Sigmoid colon (tissue), 7 donors: ENCODE results near the gene PPP2R5A. TPM values are rescaled to one million over a fixed set of nuclear protein-coding genes. Genes with fewer than 3 reads are reported as not detected.
A peak's percentile ranks its signal among the peaks of the same experiment; 100 is the strongest.

ENCODE experiments used
- DNase-seq: peaks from one replicate; pipeline ENCODE4 v3.0.0-alpha.2; 2019
- H3K27ac ChIP-seq, 4 donors: fragments of 200-600 bp; sonication (generic); one replicate each; pipeline ENCODE4 v1.5.1; 2016 to 2019; ENCODE audit warnings: mild to moderate bottlenecking in 1 of 4
- H3K27me3 ChIP-seq, 3 donors: fragments of 200-600 bp; sonication (generic); one replicate each; pipeline ENCODE4 v1.5.1; 2019; ENCODE audit warnings: mild to moderate bottlenecking in 1 of 3
- H3K36me3 ChIP-seq, 4 donors: fragments of 200-600 bp; sonication (generic); one replicate each; pipeline ENCODE4 v1.5.1; 2016 to 2019
- H3K4me1 ChIP-seq, 4 donors: fragments of 200-600 bp; sonication (generic); one replicate each; pipeline ENCODE4 v1.5.1; 2017 to 2019
- H3K4me3 ChIP-seq, 4 donors: fragments of 200-600 bp; sonication (generic); one replicate each; pipeline ENCODE4 v1.5.1; 2017 to 2019; ENCODE audit warnings: mild to moderate bottlenecking in 2 of 4, moderate library complexity in 1 of 4
- H3K9me3 ChIP-seq, 4 donors: fragments of 200-600 bp in 3 of 4; sonication (generic) in 3 of 4; one replicate each; pipeline versions ENCODE4 v1.5.1 to v1.6.1; 2013 to 2019
- EP300 ChIP-seq, 4 donors: sonication (generic); formaldehyde crosslinking; IDR thresholded peaks; one replicate each; pipeline ENCODE4 v1.6.1; 2017; ENCODE audit warnings: antibody characterized with exemption in 4 of 4
- POLR2A ChIP-seq, 2 donors: fragments of 450-650 bp; IDR thresholded peaks; one replicate each; pipeline ENCODE4 v1.6.1; 2016; ENCODE audit warnings: antibody characterized with exemption in 2 of 2, mild to moderate bottlenecking in 2 of 2, moderate library complexity in 2 of 2
- POLR2AphosphoS5 ChIP-seq, 4 donors: sonication (generic); formaldehyde crosslinking; IDR thresholded peaks; one replicate each; pipeline ENCODE4 v1.6.1; 2017; ENCODE audit warnings: antibody characterized with exemption in 4 of 4
- WGBS, 2 donors: extraction: QIAGEN DNeasy Blood & Tissue Kit; methylation state at CpG; one replicate each; pipeline ENCODE4 v1.1.7; 2013; 5-methylcytosine and 5-hydroxymethylcytosine counted together
- intact Hi-C: fragments of 100-400 bp; cut with DNase I; formaldehyde crosslinking; loops from one replicate; pipeline ENCODE4 v1.15.1; 2023
- polyA plus RNA-seq, 3 donors: library from polyadenylated mRNA; stranded (reverse); fragments of 200-250 nt; gene quantifications; one replicate each; pipeline ENCODE4 v1.2.3, GENCODE V29; 2013
- total RNA-seq, 4 donors: library from RNA; depleted of rRNA; stranded (reverse); fragments of >200 nt; gene quantifications; one replicate each; pipeline ENCODE4 v1.1.0, GENCODE V29; 2016
- TF ChIP-seq, protein P1 (sequence below), 4 experiments: fragments of 450-650 bp in 3 of 4; fragments of 200-600 bp in 1 of 4; IDR thresholded peaks; one replicate each; pipeline ENCODE4 v1.5.1; 2016 to 2019; ENCODE audit warnings: antibody characterized with exemption in 4 of 4, mild to moderate bottlenecking in 3 of 4, moderate library complexity in 2 of 4
- donor health status: healthy with polysubstance abuse.
- donor health status: Bipolar disorder and iron deficiency.
- donor health status: healthy.

The PPP2R5A gene
- total and polyA plus RNA-seq, 7 donors: 25.9 to 62.7 (median 46.2) TPM

GRCh38 chr1:212270564-212270963, 14.6 kb upstream of the PPP2R5A start:
- H3K36me3 ChIP-seq: no peaks in the 10 kb centered on the region
- no peak overlapping the region for H3K27ac ChIP-seq
- no peaks in the 10 kb centered on the region for H3K4me1 ChIP-seq
- no peak for DNase-seq
- TF ChIP-seq, protein P1, sequence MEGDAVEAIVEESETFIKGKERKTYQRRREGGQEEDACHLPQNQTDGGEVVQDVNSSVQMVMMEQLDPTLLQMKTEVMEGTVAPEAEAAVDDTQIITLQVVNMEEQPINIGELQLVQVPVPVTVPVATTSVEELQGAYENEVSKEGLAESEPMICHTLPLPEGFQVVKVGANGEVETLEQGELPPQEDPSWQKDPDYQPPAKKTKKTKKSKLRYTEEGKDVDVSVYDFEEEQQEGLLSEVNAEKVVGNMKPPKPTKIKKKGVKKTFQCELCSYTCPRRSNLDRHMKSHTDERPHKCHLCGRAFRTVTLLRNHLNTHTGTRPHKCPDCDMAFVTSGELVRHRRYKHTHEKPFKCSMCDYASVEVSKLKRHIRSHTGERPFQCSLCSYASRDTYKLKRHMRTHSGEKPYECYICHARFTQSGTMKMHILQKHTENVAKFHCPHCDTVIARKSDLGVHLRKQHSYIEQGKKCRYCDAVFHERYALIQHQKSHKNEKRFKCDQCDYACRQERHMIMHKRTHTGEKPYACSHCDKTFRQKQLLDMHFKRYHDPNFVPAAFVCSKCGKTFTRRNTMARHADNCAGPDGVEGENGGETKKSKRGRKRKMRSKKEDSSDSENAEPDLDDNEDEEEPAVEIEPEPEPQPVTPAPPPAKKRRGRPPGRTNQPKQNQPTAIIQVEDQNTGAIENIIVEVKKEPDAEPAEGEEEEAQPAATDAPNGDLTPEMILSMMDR (IDR thresholded peaks at IDR 0.05): no peak
- TF ChIP-seq POLR2A (IDR thresholded peaks at IDR 0.05) (no peak), POLR2AphosphoS5 (IDR thresholded peaks at IDR 0.05) (no peak), EP300 (IDR thresholded peaks at IDR 0.05) (no peak)
- WGBS, 2 donors: 90 to 95% methylated on average over 2 of the region's 2 CpGs
- H3K4me3 ChIP-seq: no peak overlapping the region
- H3K27me3 ChIP-seq: no peaks in the 10 kb centered on the region
- H3K9me3 ChIP-seq: no peaks in the 10 kb centered on the region
- intact Hi-C loops: no loop called here

- Histone ChIP-seq H3K36me3 (no peaks in the 10 kb centered on the region), H3K4me3 (no peak overlapping the region), H3K27me3 (no peaks in the 10 kb centered on the region), H3K27ac (no peak overlapping the region), H3K4me1 (no peaks in the 10 kb centered on the region), H3K9me3 (no peaks in the 10 kb centered on the region)
- 87 to 90% methylated on average over 2 of the region's 2 CpGs for WGBS, 2 donors
- DNase-seq: no peak
- intact Hi-C loops: no loop called here
- TF ChIP-seq POLR2AphosphoS5 (IDR thresholded peaks at IDR 0.05) (no peak), EP300 (IDR thresholded peaks at IDR 0.05) (no peak), POLR2A (IDR thresholded peaks at IDR 0.05) (no peak)
- TF ChIP-seq, protein P1 (IDR thresholded peaks at IDR 0.05): no peak
These were observed 14.0 kb upstream of the PPP2R5A start for GRCh38 chr1:212271234-212271633.

- Histone ChIP-seq H3K4me3 (no peak overlapping the region), H3K4me1 (no peaks in the 10 kb centered on the region), H3K27ac (peak overlapping the region in 1 of 4 donors; percentile 17), H3K9me3 (no peaks in the 10 kb centered on the region), H3K36me3 (no peaks in the 10 kb centered on the region), H3K27me3 (no peaks in the 10 kb centered on the region)
- intact Hi-C loops: no loop called here
- DNase-seq: no peak
- WGBS, 2 donors: 45 to 83% methylated on average over 3 of the region's 3 CpGs
- TF ChIP-seq EP300 (IDR thresholded peaks at IDR 0.05): no peak
- TF ChIP-seq, protein P1 (IDR thresholded peaks at IDR 0.05): no peak
- no peak for TF ChIP-seq POLR2A (IDR thresholded peaks at IDR 0.05)
- no peak for TF ChIP-seq POLR2AphosphoS5 (IDR thresholded peaks at IDR 0.05)
These were observed 13.3 kb upstream of the PPP2R5A start for GRCh38 chr1:212271823-212272485.

DNA sequence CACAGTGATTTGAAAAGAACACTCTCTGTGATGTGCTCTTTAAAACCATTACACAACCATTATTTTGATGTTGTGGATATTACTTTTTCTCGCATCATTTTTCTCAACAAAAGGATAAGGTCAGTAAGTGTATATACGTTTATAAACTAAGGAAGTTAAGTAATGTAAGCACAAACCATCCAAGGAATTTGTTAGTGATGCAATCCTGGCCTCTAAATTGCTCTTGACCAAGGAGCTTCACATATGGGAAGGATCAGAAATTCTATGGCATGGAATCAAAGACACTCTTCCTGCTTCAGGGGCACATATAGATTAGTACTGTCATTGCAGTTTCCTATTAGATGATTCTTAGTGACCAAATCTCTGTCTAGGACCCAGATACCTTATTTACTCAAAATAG, 3.6 kb upstream of the PPP2R5A start:
- Histone ChIP-seq H3K4me3 (no peak overlapping the region), H3K27me3 (no peaks in the 10 kb centered on the region), H3K36me3 (no peaks in the 10 kb centered on the region), H3K27ac (no peak overlapping the region), H3K9me3 (no peaks in the 10 kb centered on the region), H3K4me1 (peaks cover 0 to 6% (median 3%) of the 10 kb centered on the region in 4 donors)
- no peak for TF ChIP-seq POLR2AphosphoS5 (IDR thresholded peaks at IDR 0.05)
- no peak for TF ChIP-seq EP300 (IDR thresholded peaks at IDR 0.05)
- TF ChIP-seq, protein P1 (IDR thresholded peaks at IDR 0.05): no peak
- no peak for TF ChIP-seq POLR2A (IDR thresholded peaks at IDR 0.05)
- intact Hi-C loops: loop anchor here (10.0 kb wide), 1 partner anchor 513 kb away; the partner anchor contains the start of genes NSL1 and TATDN3
- DNase-seq: no peak
- whole genome bisulfite sequencing, 2 donors: 73 to 77% methylated on average over 2 of the region's 2 CpGs
